ENCODE data around the gene CYP4F11.

DNA sequence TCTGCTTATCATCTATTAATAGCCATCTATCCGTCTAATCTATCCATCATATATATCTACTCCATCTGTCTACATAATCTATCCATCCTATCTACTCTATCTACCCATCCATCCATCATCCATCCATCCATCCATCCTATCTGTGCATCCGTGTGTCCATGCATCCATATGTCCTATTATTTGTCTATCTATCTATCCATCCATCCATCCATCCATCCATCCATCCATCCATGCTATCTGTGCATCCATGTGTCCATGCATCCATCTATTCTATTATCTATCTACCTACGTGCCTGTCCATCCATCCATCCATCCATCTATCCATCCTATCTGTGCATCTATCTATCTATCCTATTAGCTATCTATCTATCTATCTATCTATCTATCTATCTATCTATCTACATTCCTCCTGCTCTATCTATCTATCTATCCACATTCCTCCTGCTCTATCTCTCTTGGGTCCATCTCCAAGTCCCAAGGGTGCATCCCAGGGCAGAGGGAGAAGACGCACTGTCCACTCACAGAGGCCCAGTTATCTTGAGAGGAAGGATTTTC lies 38.4 kb downstream of the CYP4F11 start:
- TF ChIP-seq EZH2 (IDR thresholded peaks at IDR 0.05) (no peak), POLR2AphosphoS5 (IDR thresholded peaks at IDR 0.05; ENCODE audit: borderline replicate concordance, low read depth, low read length) (no peak)

Data from SK-N-MC (cell line).